ENCODE data around the gene PIP5K1B. TPM values are rescaled to one million over a fixed set of nuclear protein-coding genes. Genes with fewer than 3 reads are reported as not detected.

The PIP5K1B gene
- total RNA-seq, 4 donors from 2014 or later: 0.63 to 1.6 (median 0.98) TPM

- intact Hi-C loops (cut with DNase I): no loop called here
- TF ChIP-seq POLR2A (IDR thresholded peaks at IDR 0.05): no peak
- TF ChIP-seq CTCF (IDR thresholded peaks at IDR 0.05): no peak
- Histone ChIP-seq H3K36me3 (no peaks in the 10 kb centered on the region), H3K9me3 (no peaks in the 10 kb centered on the region), H3K4me3 (replicated peaks in 1 of 3) (no peak overlapping the region), H3K4me1 (no peaks in the 10 kb centered on the region), H3K27me3 (no peaks in the 10 kb centered on the region), H3K27ac (no peak overlapping the region)
- no peak for DNase-seq
- 61 to 65% methylated on average over 3 of the region's 3 CpGs for WGBS, 2 donors
Observed at GRCh38 chr9:68725070-68725469, 20.0 kb downstream of the PIP5K1B start.

GRCh38 chr9:68726489-68726888, 21.4 kb downstream of the PIP5K1B start:
- WGBS, 2 donors: 93 to 94% methylated on average over 5 of the region's 5 CpGs
- H3K27me3 ChIP-seq: no peaks in the 10 kb centered on the region
- H3K36me3 ChIP-seq: no peaks in the 10 kb centered on the region
- H3K27ac ChIP-seq: no peak overlapping the region
- TF ChIP-seq CTCF (IDR thresholded peaks at IDR 0.05) (no peak), POLR2A (IDR thresholded peaks at IDR 0.05) (no peak)
- intact Hi-C loops (cut with DNase I): no loop called here
- no peaks in the 10 kb centered on the region for H3K4me1 ChIP-seq
- H3K4me3 ChIP-seq (replicated peaks in 1 of 3): no peak overlapping the region
- no peaks in the 10 kb centered on the region for H3K9me3 ChIP-seq
- DNase-seq: no peak

GRCh38 chr9:68727636-68728035, 22.6 kb downstream of the PIP5K1B start:
- no peak overlapping the region for H3K27ac ChIP-seq
- H3K4me1 ChIP-seq: no peaks in the 10 kb centered on the region
- intact Hi-C loops (cut with DNase I): no loop called here
- no peak for DNase-seq
- H3K4me3 ChIP-seq (replicated peaks in 1 of 3): no peak overlapping the region
- no peaks in the 10 kb centered on the region for H3K36me3 ChIP-seq
- H3K27me3 ChIP-seq: no peaks in the 10 kb centered on the region
- 50 to 70% methylated on average over 2 of the region's 2 CpGs for WGBS, 2 donors
- no peaks in the 10 kb centered on the region for H3K9me3 ChIP-seq
- TF ChIP-seq POLR2A (IDR thresholded peaks at IDR 0.05) (no peak), CTCF (IDR thresholded peaks at IDR 0.05) (no peak)

GRCh38 chr9:68728731-68729130, 23.7 kb downstream of the PIP5K1B start:
- Histone ChIP-seq H3K36me3 (no peaks in the 10 kb centered on the region), H3K27me3 (no peaks in the 10 kb centered on the region), H3K4me3 (replicated peaks in 1 of 3) (no peak overlapping the region), H3K27ac (no peak overlapping the region), H3K4me1 (no peaks in the 10 kb centered on the region), H3K9me3 (no peaks in the 10 kb centered on the region)
- 59 to 64% methylated on average over 1 of the region's 1 CpG for WGBS, 2 donors
- DNase-seq: no peak
- intact Hi-C loops (cut with DNase I): no loop called here
- TF ChIP-seq POLR2A (IDR thresholded peaks at IDR 0.05): no peak

GRCh38 chr9:68730570-68731235, 25.7 kb downstream of the PIP5K1B start:
- Histone ChIP-seq H3K9me3 (no peaks in the 10 kb centered on the region), H3K4me3 (replicated peaks in 1 of 3) (no peak overlapping the region), H3K27me3 (no peaks in the 10 kb centered on the region), H3K36me3 (no peaks in the 10 kb centered on the region), H3K27ac (no peak overlapping the region), H3K4me1 (no peaks in the 10 kb centered on the region)
- TF ChIP-seq POLR2A (IDR thresholded peaks at IDR 0.05) (no peak), CTCF (IDR thresholded peaks at IDR 0.05) (no peak)
- DNase-seq: no peak
- intact Hi-C loops (cut with DNase I): no loop called here
- WGBS, 2 donors: 71 to 76% methylated on average over 2 of the region's 2 CpGs
